KG1 (cell line): ENCODE results near the gene EFCAB8.
"Not testable (repeated sequence)": the region's sequence is repeated elsewhere in the genome, so short reads cannot be mapped to it uniquely, and the experiment has no call there.

Source experiments
- DNase-seq: peaks from one replicate; lab custom pipeline; 2025; lab: John Stamatoyannopoulos, UW

Gene EFCAB8

GRCh38 chr20:32972181-32973076, 113.7 kb downstream of the EFCAB8 start:
- DNase-seq: peak; percentile 74

DNA sequence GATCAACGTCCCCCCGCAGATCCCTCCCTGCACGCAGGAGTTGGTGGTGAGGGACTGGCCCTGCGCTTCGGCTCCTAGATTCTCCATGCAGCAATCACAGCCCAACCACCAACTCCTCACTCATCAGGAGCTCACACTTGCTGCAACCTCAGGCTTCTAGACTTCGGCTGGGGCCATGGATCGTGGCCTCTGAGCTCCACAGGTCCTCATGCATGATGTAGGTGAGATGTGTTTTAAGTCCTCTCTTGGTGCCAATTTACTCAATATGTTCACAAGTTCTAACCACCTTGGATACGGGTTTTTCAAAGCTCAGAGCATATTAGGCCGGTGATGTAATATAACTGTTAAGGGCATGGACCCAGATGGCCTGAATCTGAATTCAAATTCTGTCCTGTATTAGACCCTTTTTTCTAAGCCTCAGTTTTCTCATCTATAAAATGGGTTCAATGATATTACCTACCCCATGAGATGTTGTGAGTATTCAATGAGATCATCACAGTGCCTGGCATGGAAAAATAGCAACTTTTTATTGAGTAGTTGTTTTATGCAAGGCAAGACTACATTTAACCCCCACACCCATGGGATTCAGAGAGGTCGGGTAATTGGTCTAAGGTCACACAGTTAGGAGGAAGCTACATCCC, 114.5 kb downstream of the EFCAB8 start:
- no peak for DNase-seq

- DNase-seq: not testable (repeated sequence)
Measured at GRCh38 chr20:32974204-32975064, 115.7 kb downstream of the EFCAB8 start.

DNA sequence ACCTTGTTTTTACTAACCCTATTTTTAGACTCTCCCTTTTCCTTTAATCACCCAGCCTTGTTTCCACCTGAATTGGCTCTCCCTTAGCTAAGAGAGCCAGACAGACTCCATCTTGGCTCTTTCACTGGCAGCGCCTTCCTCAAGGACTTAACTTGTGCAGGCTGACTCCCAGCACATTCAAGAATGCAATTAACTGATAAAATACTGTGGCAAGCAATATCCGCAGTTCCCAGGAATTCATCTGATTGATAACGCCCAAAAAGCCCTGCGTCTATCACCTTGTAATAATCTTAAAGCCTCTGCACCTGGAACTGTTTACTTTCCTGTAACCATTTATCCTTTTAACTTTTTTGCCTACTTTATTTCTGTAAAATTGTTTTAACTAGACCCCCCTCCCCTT, 116.4 kb downstream of the EFCAB8 start:
- not testable (repeated sequence) for DNase-seq

- DNase-seq: no peak
Measured at GRCh38 chr20:32975698-32976674, 117.3 kb downstream of the EFCAB8 start.

DNA sequence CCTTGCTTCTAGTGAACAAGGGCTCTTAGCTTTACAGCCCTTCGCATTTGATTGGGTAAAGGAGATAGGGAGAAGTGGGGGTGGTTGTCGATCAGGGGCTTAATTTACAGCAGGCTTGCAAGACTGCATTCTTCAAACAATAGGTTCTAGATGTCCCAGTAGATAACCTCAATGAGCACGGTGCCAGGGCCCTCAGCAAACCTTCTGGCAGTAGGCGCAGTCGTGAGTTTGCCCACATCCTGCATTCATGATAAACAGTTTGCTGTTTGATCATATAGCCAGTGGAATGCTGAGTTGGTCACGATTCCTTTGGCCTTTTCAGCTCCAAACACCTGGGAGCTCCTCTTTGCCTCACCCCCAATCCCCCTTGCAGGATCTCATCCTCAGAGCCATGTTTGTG, 118.0 kb downstream of the EFCAB8 start:
- no peak for DNase-seq

DNA sequence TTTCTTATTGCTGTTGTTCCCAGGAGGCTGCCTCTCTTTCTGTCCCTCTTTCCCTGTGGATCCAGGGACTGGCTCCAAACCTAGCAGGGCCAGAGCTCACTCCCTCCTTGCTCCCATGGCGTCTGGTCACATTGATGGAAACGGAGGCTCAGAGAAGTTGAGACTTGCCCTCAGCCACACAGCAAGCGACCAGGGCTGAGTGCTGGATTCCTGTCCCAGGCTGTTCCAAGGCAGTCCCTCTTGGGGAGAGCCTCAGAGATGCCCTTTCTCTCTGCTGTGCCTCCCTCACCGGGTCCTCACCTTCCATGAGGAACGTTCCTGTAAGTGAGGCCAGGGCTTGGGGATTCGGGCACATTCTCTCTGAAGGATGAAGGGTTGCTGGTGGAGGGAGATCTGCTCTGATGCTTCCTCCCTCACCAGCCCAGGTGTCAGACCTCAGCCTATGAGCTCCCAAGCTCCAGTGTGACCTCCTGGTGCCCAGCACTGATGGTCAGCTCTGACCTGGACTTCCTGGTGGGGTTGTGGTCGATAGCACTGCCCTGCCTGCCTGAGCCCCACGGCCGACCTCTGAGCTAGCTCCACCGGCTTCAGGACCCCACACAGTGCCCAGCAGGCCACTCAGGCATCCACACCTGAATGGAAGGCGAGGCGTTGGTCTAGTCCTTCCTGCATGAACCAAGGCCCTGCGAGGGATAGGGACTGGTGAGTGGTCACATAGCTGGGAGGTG, 118.7 kb downstream of the EFCAB8 start:
- DNase-seq: no peak

DNA sequence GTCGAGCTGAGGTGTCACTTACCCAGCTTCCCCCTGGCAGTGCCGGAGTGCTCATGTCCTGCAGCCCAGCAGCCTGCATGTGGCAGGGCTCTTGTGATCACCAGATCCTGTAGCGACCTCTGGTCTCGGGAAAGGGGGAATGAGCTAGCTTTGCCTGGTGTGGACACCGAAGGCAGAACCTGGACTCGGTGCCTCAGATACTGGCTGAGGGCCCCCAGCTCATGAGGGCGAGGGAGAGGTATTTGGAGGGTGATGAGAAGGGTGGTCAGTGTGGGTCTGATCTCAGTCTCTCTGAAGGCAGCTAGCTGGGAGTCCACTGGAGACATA, 119.2 kb downstream of the EFCAB8 start:
- no peak for DNase-seq

GRCh38 chr20:32979201-32979998, 120.7 kb downstream of the EFCAB8 start:
- no peak for DNase-seq

- DNase-seq: no peak
Measured at GRCh38 chr20:32980131-32980941, 121.6 kb downstream of the EFCAB8 start.

- DNase-seq: no peak
Measured at GRCh38 chr20:32980990-32981389, 122.3 kb downstream of the EFCAB8 start.

DNA sequence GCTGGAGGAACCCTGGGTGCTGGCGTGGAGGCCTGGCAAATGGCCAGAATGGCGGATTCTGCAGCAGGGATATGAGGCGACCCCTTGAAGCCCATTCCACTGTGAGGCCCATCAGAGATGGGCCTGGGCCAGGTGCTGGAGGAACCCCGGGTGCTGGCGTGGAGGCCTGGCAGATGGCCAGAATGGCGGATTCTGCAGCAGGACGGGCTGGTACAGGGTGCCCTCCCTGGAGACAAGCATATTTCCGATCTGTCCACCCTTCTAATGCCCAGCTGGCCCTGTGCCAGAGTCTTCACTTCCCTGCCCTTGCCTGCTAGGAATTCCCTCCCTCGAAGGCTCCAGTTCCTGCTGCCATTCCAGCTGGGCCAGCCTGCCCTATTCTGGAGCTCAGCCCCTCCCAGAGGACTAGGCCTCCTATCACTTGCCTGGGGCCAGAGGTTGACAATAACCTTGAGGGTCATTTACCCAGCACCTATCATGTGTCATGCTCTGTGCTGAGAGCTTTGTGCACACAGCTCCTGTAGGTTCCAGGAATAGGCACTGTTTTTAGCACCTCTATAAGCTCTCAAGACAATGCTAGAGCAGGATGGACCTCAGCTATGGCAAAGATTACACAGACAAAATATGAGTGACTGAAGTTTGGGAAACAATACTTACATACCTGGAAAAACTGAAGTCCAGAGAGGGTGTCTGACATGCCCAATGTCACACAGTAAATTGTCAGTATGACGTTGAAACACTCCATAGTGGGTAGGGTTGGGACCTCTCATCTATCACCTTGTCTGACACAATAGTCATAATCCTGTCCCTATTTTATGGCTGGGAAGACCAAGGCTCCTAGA, 124.1 kb downstream of the EFCAB8 start:
- DNase-seq: no peak

DNA sequence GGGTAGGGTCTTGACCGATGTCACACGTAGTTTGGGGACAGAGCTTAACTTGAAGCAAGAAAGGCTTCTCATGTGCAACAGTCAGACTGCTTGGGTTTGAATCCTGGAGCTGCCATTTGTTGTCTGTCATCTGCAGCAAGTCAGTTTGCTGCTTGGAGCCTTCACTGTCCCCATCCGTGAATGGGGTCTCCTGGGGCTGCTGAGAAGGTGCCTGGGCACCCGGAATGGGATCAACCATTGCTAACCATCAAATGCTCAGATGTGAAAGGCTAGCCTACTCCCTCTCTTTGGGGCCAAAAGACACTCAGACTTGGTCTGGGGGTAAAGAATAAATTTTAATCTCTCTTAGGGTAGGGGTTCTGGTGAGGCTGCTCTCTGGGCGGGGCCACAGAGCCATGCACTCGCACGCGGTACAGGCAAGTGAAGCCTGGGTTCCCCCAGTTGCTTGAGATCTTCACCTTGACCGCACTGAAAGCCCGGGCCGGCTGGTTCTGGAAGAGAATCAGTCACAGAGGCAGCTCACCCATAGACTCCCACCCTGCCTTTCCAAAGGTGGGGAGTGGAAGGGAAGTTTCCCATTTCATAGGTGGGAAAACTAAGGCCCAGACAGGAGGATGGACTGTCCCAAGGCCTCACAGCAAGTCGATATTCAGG, 124.9 kb downstream of the EFCAB8 start:
- no peak for DNase-seq

DNA sequence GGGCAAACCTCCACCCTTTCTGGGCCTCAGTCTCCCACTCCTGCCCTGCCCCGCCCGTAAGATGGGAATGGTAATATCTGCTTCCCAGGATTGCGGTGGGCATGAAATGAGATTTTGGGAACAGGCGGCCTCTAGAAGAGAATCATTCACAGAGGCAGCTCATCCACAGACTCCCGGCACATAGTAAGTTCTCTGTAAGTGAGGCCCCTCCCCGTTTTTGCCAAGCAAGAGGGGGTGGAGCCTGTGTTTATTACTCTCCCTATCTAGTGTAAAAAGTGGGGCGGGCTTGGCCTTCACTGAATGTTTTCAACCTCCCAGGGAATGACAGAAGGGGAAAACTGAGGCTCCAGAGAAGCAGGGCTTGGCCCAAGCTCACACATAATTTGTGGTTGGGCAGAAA, 125.5 kb downstream of the EFCAB8 start:
- DNase-seq: no peak

- DNase-seq: no peak
Measured at GRCh38 chr20:32984631-32985354, 126.1 kb downstream of the EFCAB8 start.

GRCh38 chr20:32985596-32985995, 126.9 kb downstream of the EFCAB8 start:
- DNase-seq: no peak
